Mesendoderm (in vitro differentiated cells): ENCODE results near the gene TRIM52.
A peak's percentile ranks its signal among the peaks of the same experiment; 100 is the strongest.

Source experiments
- DNase-seq: peaks from one replicate; pipeline ENCODE4 v3.0.0; 2013
- H2AK5ac ChIP-seq: 2 replicates; pipeline ENCODE4 v1.6.1; 2013; ENCODE audit warnings: low read length, inconsistent platforms
- H2BK120ac ChIP-seq: 2 replicates; pipeline ENCODE4 v1.6.1; 2013; ENCODE audit warnings: low read depth, mild to moderate bottlenecking, low read length, moderate library complexity, mixed read lengths
- H2BK15ac ChIP-seq: replicated peaks from 2 replicates; pipeline ENCODE4 v1.6.1; 2013; ENCODE audit warnings: low read depth, mild to moderate bottlenecking, moderate library complexity
- H2BK5ac ChIP-seq: 2 replicates; pipeline ENCODE4 v1.6.1; 2013; ENCODE audit warnings: low read length, inconsistent platforms
- H3K18ac ChIP-seq: 2 replicates; pipeline ENCODE4 v1.6.1; 2013; ENCODE audit warnings: mild to moderate bottlenecking, low read length, mixed read lengths
- H3K23ac ChIP-seq: one replicate; pipeline ENCODE4 v1.6.1; 2013; ENCODE audit warnings: low read length
- H3K27ac ChIP-seq: 2 replicates; pipeline ENCODE4 v1.5.1; 2013; ENCODE audit warnings: low read depth, mild to moderate bottlenecking, inconsistent platforms, low read length, moderate library complexity
- H3K27me3 ChIP-seq: 2 replicates; pipeline ENCODE4 v1.6.1; 2013; ENCODE audit warnings: low read length, control low read depth, mild to moderate bottlenecking, inconsistent platforms; ENCODE audit not compliant: insufficient read depth, poor library complexity
- H3K36me3 ChIP-seq: 2 replicates; pipeline ENCODE4 v1.6.1; 2013; ENCODE audit warnings: low read length, inconsistent platforms; ENCODE audit not compliant: control insufficient read depth, insufficient read depth
- H3K4ac ChIP-seq: one replicate; pipeline ENCODE4 v1.6.1; 2013; ENCODE audit warnings: low read depth, mild to moderate bottlenecking, low read length, moderate library complexity
- H3K4me1 ChIP-seq: 2 replicates; pipeline ENCODE4 v1.6.1; 2013; ENCODE audit warnings: low read depth, low read length, inconsistent platforms; ENCODE audit not compliant: control insufficient read depth
- H3K4me2 ChIP-seq: 2 replicates; pipeline ENCODE4 v1.6.1; 2013; ENCODE audit warnings: low read length
- H3K4me3 ChIP-seq: 2 replicates; pipeline ENCODE4 v1.5.1; 2013; ENCODE audit warnings: mild to moderate bottlenecking, low read length
- H3K56ac ChIP-seq: one replicate; pipeline ENCODE4 v1.6.1; 2013; ENCODE audit warnings: low read length
- H3K79me1 ChIP-seq: 2 replicates; pipeline ENCODE4 v1.6.1; 2013; ENCODE audit warnings: low read length, inconsistent platforms
- H3K79me2 ChIP-seq: 2 replicates; pipeline ENCODE4 v1.6.1; 2013; ENCODE audit warnings: mild to moderate bottlenecking, low read length; ENCODE audit not compliant: control insufficient read depth, insufficient read depth
- H3K9ac ChIP-seq: 2 replicates; pipeline ENCODE4 v1.6.1; 2013; ENCODE audit warnings: low read length, inconsistent platforms
- H4K5ac ChIP-seq: one replicate; pipeline ENCODE4 v1.6.1; 2013; ENCODE audit warnings: low read length
- H4K8ac ChIP-seq: one replicate; pipeline ENCODE4 v1.6.1; 2013; ENCODE audit warnings: low read depth, mild to moderate bottlenecking, control low read depth, low read length, moderate library complexity
- WGBS: extraction: QIAGEN DNeasy Blood & Tissue Kit; methylation state at CpG from one replicate; pipeline ENCODE4 v1.1.7; 2013; ENCODE audit warnings: low lambda C conversion rate, missing lambda C conversion rate; ENCODE audit not compliant: insufficient coverage; ENCODE audit errors: extremely low coverage; 5-methylcytosine and 5-hydroxymethylcytosine counted together

Gene TRIM52

DNA sequence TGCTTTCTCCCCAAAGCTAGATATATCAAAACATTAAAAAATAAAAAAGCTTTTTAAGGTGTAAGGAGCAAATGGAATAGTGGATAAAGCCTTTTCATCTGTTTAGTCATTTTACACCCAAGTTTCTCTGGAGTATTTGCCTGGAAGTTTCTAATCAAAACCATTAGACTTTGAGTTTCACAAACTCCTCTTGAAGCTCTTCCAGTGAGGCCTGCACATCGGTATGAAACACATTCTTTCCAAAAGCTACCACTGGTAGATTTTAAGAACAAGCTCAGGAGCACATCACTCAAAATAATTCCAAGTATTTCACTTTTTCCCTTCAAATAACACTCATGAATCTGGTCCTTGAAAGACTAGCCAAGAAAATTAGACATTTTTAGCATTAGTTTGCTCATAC lies 5.7 kb downstream of the TRIM52 start:
- Histone ChIP-seq H3K18ac (no peak overlapping the region), H3K27me3 (no peaks in the 10 kb centered on the region), H3K79me1 (peaks cover 26% of the 10 kb centered on the region), H3K4me2 (no peak overlapping the region), H3K23ac (no peak overlapping the region), H4K8ac (no peak overlapping the region), H3K79me2 (peaks cover 50% of the 10 kb centered on the region), H4K5ac (no peak overlapping the region), H2BK5ac (no peak overlapping the region), H3K56ac (no peak overlapping the region), H3K4me3 (no peak overlapping the region), H3K4me1 (peaks cover 3% of the 10 kb centered on the region), H3K9ac (no peak overlapping the region), H3K27ac (no peak overlapping the region), H2BK15ac (no peak overlapping the region), H2AK5ac (no peak overlapping the region), H2BK120ac (no peak overlapping the region), H3K36me3 (peaks cover 7% of the 10 kb centered on the region), H3K4ac (no peak overlapping the region)
- DNase-seq: no peak
- WGBS: no CpG with 5 or more reads among the region's 1 CpG

DNA sequence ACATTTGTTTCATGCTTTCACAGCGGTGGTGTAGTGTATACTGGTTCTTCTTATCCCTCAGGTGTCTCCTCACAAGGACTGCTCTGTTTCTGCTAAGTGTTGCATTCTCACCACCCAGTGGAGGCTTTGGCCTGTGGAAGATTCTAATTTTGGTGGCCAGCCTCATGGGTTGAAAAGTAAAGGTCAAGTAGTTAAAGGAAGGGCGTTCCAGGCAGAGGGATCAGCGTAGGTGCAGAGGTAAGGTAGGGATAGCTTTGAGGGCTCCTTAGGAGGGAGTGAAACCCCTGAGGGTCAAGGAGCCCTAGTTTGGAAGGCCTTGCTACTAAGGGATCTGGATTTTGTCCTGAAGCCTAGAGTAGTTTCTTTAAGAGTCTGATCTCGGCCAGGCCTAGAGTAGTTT lies 12.7 kb downstream of the TRIM52 start:
- DNase-seq: no peak
- Histone ChIP-seq H2BK5ac (no peak overlapping the region), H3K4ac (no peak overlapping the region), H2BK15ac (no peak overlapping the region), H3K36me3 (peaks cover 3% of the 10 kb centered on the region), H4K5ac (no peak overlapping the region), H3K4me1 (peaks cover 8% of the 10 kb centered on the region), H3K23ac (no peak overlapping the region), H3K4me2 (peak overlapping the region; percentile 89), H4K8ac (no peak overlapping the region), H3K79me1 (peaks cover 17% of the 10 kb centered on the region), H3K79me2 (peaks cover 71% of the 10 kb centered on the region), H3K18ac (no peak overlapping the region), H3K27me3 (no peaks in the 10 kb centered on the region), H3K27ac (no peak overlapping the region), H2BK120ac (no peak overlapping the region), H3K9ac (peak overlapping the region; percentile 98), H3K4me3 (peak overlapping the region; percentile 71), H3K56ac (peak overlapping the region; percentile 97), H2AK5ac (no peak overlapping the region)
- WGBS: no CpG with 5 or more reads among the region's 4 CpGs

DNA sequence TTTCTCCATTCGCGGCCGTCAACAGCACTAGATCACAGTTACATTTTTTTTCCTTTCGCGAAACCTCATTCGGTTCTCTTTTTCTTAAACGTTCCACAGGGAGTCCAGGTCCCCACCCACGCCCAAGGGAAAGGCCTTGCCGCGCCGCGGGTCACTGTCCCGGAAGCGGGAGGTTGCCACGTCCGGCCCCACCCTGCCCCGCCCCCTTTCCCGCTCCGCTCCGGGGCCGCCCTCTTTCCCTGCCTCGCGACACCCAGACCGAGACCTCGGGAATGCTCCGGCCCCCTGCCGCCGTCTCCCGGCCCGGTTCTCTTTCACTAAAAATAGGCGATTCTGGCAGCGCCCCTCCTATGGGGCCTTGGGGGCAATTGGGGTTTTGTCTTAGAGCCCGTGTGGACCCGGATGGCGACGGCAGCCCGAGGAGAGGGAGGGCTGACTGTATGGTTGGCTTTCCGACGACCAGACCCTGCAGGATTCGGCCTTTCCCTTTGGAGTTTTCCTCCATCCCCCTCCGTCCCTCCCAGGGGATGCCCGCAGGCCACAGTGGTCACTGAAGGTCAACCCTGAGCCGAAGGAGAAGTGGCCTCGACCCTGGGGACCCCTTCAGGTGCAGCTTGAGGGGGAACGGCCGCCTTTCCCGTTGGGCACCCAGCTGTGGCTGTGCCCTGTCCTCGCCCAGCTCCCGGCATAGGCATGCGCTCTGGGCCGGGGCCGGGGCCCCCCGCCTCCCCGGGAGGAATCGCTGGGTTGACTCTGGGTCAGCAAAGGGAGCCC lies 14.5 kb downstream of the TRIM52 start:
- Histone ChIP-seq H3K79me1 (peaks cover 14% of the 10 kb centered on the region), H3K4me1 (peaks cover 11% of the 10 kb centered on the region), H2BK120ac (peak overlapping the region; percentile 7), H2BK15ac (no peak overlapping the region), H3K56ac (peak overlapping the region; percentile 99), H3K27ac (peak overlapping the region; percentile 89), H3K4me2 (peak overlapping the region; percentile 85), H3K9ac (peak overlapping the region; percentile 99), H3K4me3 (peak overlapping the region; percentile 91), H3K36me3 (peaks cover 14% of the 10 kb centered on the region), H3K23ac (peak overlapping the region; percentile 92), H4K8ac (no peak overlapping the region), H3K18ac (peak overlapping the region; percentile 77), H4K5ac (no peak overlapping the region), H3K4ac (peak overlapping the region; percentile 90), H2BK5ac (peak overlapping the region; percentile 75), H3K27me3 (no peaks in the 10 kb centered on the region), H3K79me2 (peaks cover 74% of the 10 kb centered on the region), H2AK5ac (peak overlapping the region; percentile 79)
- WGBS: no CpG with 5 or more reads among the region's 55 CpGs
- DNase-seq: peak; percentile 91

DNA sequence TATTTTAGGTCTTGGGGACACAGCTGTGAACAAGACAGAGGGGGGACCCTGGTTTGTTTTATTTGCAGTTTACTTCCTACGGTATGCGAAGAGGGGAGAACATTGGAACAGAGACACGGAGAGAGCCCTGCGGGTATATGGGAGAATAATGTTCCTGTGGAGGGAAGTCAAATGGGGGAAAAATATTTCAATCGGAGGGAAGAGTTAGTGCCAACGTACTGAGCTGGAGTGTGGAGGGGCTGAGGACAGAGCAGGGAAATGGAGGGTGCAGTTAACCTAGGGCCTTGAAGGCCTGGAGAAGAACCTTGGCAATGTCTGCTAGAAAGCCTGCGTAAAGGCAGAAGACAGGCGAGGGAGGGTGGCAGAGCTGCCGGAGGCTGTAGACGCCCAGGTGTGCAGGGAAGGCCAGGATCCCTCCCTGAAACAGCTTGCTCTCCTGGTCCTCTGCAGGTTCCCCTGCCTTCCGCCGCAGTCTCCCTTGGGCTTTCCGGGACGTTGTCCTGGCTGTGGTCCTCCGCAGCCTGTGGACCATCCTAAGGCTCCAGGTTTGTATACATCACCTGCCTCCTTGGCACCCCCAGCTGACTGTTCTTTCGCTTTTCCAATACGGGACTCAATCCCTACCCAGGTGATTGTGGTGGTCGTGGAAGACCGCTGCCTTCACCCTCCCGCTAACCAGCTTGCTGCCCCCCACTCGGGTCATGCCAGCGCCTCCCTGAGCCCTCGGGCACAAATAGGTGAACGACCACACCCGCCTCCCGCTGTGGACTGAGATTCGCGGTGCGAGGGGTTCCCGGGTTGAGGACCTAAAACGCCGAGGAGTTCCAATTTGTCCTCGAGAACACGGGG lies 15.3 kb downstream of the TRIM52 start:
- peaks cover 14% of the 10 kb centered on the region for H3K79me1 ChIP-seq
- DNase-seq: peak; percentile 35
- peak overlapping the region; percentile 15 for H2AK5ac ChIP-seq
- H2BK120ac ChIP-seq: peak overlapping the region; percentile 7
- H3K56ac ChIP-seq: peak overlapping the region; percentile 86
- H3K4me3 ChIP-seq: peak overlapping the region; percentile 73
- peak overlapping the region; percentile 67 for H3K23ac ChIP-seq
- H2BK15ac ChIP-seq: no peak overlapping the region
- no peak overlapping the region for H3K27ac ChIP-seq
- H2BK5ac ChIP-seq: peak overlapping the region; percentile 34
- H3K18ac ChIP-seq: peak overlapping the region; percentile 29
- peak overlapping the region; percentile 85 for H3K4me2 ChIP-seq
- no peaks in the 10 kb centered on the region for H3K27me3 ChIP-seq
- H3K9ac ChIP-seq: peak overlapping the region; percentile 76
- H4K8ac ChIP-seq: no peak overlapping the region
- H4K5ac ChIP-seq: no peak overlapping the region
- H3K79me2 ChIP-seq: peaks cover 75% of the 10 kb centered on the region
- peaks cover 19% of the 10 kb centered on the region for H3K36me3 ChIP-seq
- peaks cover 13% of the 10 kb centered on the region for H3K4me1 ChIP-seq
- no CpG with 5 or more reads among the region's 34 CpGs for WGBS
- peak overlapping the region; percentile 90 for H3K4ac ChIP-seq

DNA sequence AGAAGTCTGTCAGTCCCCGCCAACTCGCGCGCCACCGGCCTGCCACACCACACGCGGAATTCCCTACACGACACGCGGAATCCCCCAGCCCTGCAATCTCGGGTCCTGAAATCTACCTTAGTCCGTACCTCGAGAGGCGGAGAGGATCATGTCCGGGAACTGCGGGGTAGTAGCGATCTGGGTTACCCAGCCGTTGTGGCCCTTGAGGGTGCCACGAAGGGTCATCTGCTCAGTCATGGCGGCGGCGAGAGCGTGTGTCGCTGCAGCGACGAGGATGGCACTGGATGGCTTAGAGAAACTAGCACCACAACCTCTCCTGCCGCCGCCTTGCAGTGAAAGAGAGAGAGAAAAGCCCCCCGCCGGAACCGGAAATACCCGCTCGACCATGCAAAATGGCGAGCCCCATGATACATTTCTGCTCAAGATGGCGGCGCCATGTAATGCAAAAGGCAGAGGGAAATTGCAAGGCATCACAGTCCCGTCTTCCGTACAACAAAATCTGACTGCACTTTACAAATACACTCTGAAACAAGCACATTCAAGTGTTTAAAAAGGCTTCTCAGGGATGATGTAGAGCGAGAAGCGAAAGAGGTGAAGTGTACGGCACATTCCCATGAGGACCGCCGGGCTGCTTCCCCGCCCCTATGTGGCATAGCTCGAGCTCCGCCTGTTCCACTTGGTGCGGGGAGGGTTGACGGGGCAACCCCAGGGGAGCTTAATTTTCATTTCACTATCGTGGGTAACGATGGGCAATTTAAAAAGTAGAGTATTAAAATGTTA lies 17.2 kb downstream of the TRIM52 start, which contains the start of gene RACK1:
RACK1 (minus strand) TSS at position 343 of the 780 bp plus-strand sequence; CDS start at position 237, 106 bp downstream.
- Histone ChIP-seq H2AK5ac (peak within 1 kb of the TSS; percentile 88), H2BK5ac (peak within 1 kb of the TSS; percentile 95), H3K27ac (peak within 1 kb of the TSS; percentile 94), H3K36me3 (peaks cover 26% of the 10 kb centered on the region), H3K9ac (peak within 1 kb of the TSS; percentile 100), H3K18ac (peak within 1 kb of the TSS; percentile 77), H3K56ac (peak within 1 kb of the TSS; percentile 93), H3K79me1 (peaks cover 18% of the 10 kb centered on the region), H3K23ac (peak within 1 kb of the TSS; percentile 97), H3K4me3 (peak within 1 kb of the TSS; percentile 95), H3K4me1 (peaks cover 11% of the 10 kb centered on the region), H3K4me2 (peak within 1 kb of the TSS; percentile 87), H3K79me2 (peaks cover 65% of the 10 kb centered on the region), H4K5ac (peak within 1 kb of the TSS; percentile 95), H4K8ac (no peak within 1 kb of the TSS), H2BK120ac (no peak within 1 kb of the TSS), H2BK15ac (no peak within 1 kb of the TSS), H3K4ac (peak within 1 kb of the TSS; percentile 88), H3K27me3 (no peaks in the 10 kb centered on the region)
- WGBS: no CpG with 5 or more reads among the region's 50 CpGs
- peak; percentile 97 for DNase-seq
